HepG2 (cell line): ENCODE results near the gene ADCY1. TPM values are rescaled to one million over a fixed set of nuclear protein-coding genes. Genes with fewer than 3 reads are reported as not detected.
A peak's percentile ranks its signal among the peaks of the same experiment; 100 is the strongest.

Experiments used
- ASH2L ChIP-seq: fragments of 300-600, 200-600 bp; sonication (generic); IDR thresholded peaks from 2 replicates; pipeline ENCODE4 v1.7.0; 2017; ENCODE audit warnings: low read depth, mild to moderate bottlenecking, moderate library complexity, mixed read lengths, low read length; ENCODE audit not compliant: insufficient read length
- HINFP ChIP-seq: sonication (generic); formaldehyde crosslinking; IDR thresholded peaks from 2 replicates; pipeline ENCODE4 v1.4.0; 2020; ENCODE audit warnings: low read depth, mild to moderate bottlenecking, missing genetic modification reagents
- JUND ChIP-seq: sonication (generic); formaldehyde crosslinking; IDR thresholded peaks from 2 replicates; pipeline ENCODE4 v1.8.0; 2022; ENCODE audit warnings: mild to moderate bottlenecking, missing genetic modification reagents
- MED1 ChIP-seq: sonication (generic); formaldehyde crosslinking; IDR thresholded peaks from 2 replicates; pipeline ENCODE4 v1.4.0; 2020; ENCODE audit warnings: missing genetic modification reagents
- MIXL1 ChIP-seq: IDR thresholded peaks from 2 replicates; pipeline ENCODE4 v1.6.1; 2016
- MXI1 ChIP-seq: IDR thresholded peaks from 3 replicates; pipeline ENCODE4 v1.6.1; 2012; ENCODE audit warnings: low read depth, low read length, inconsistent platforms, borderline replicate concordance
- NR0B2 ChIP-seq: sonication (generic); formaldehyde crosslinking; IDR thresholded peaks from 2 replicates; pipeline ENCODE4 v1.4.0; 2020; ENCODE audit warnings: mild to moderate bottlenecking, missing genetic modification reagents
- POGK ChIP-seq: sonication (generic); formaldehyde crosslinking; conservative IDR thresholded peaks from 2 replicates; pipeline ENCODE4 v1.8.0; 2022; ENCODE audit warnings: mild to moderate bottlenecking, moderate library complexity, missing genetic modification reagents
- RFX5 ChIP-seq: IDR thresholded peaks from 2 replicates; pipeline ENCODE4 v1.6.1; 2011; ENCODE audit warnings: low read depth, low read length, improper control_type of control experiment
- RXRB ChIP-seq: IDR thresholded peaks from 2 replicates; pipeline ENCODE4 v1.6.1; 2016; ENCODE audit warnings: borderline replicate concordance, missing genetic modification reagents, missing compliant biosample characterization
- TFDP1 ChIP-seq: IDR thresholded peaks from 2 replicates; pipeline ENCODE4 v1.6.1; 2016; ENCODE audit warnings: missing compliant biosample characterization, missing genetic modification reagents, borderline replicate concordance
- ZBTB34 ChIP-seq: sonication (generic); formaldehyde crosslinking; IDR thresholded peaks from 2 replicates; pipeline ENCODE4 v1.8.0; 2022; ENCODE audit warnings: mild to moderate bottlenecking, missing genetic modification reagents
- ZBTB7A ChIP-seq: sonication (generic); formaldehyde crosslinking; IDR thresholded peaks from 2 replicates; pipeline ENCODE4 v1.8.0; 2022; ENCODE audit warnings: mild to moderate bottlenecking, missing genetic modification reagents
- ZNF331 ChIP-seq: sonication (generic); formaldehyde crosslinking; IDR thresholded peaks from 2 replicates; pipeline ENCODE4 v1.4.0; 2020; ENCODE audit warnings: missing genetic modification reagents
- ZNF350 ChIP-seq: sonication (generic); formaldehyde crosslinking; IDR thresholded peaks from 2 replicates; pipeline ENCODE4 v1.4.0; 2020; ENCODE audit warnings: mild to moderate bottlenecking, low read depth, missing genetic modification reagents, borderline replicate concordance
- ZNF431 ChIP-seq: sonication (generic); formaldehyde crosslinking; IDR thresholded peaks from 2 replicates; pipeline ENCODE4 v1.9.0; 2022; ENCODE audit warnings: missing genetic modification reagents, low read depth, mild to moderate bottlenecking, borderline replicate concordance
- ZNF616 ChIP-seq: sonication (generic); formaldehyde crosslinking; IDR thresholded peaks from 2 replicates; pipeline ENCODE4 v1.5.0; 2020; ENCODE audit warnings: low read depth, mild to moderate bottlenecking, missing genetic modification reagents
- polyA plus RNA-seq, 8 experiments: library from polyadenylated mRNA; depleted of rRNA in 3 of 8; stranded (reverse) in 7 of 8; unstranded in 1 of 8; fragments of >200 nt; fragmentation: Illumina TruSeq in 4 of 8; extraction: Trizol in 4 of 8; gene quantifications; 2 replicates each; pipeline versions ENCODE4 v1.2.1 to v1.2.3, GENCODE V29; 2011 to 2016; ENCODE audit warnings: low read depth in 4 of 8, missing spikeins in 1 of 8, mixed read lengths in 1 of 8; ENCODE audit not compliant: insufficient read depth in 1 of 8
- total RNA-seq, 5 experiments: library from RNA; depleted of rRNA; stranded (reverse); fragments of >200 nt; fragmentation: Illumina TruSeq; extraction: Trizol; gene quantifications; 2 replicates each; pipeline ENCODE4 v1.2.3, GENCODE V29; 2016; ENCODE audit warnings: low read depth in 1 of 5
- TF ChIP-seq, protein P1 (sequence below): sonication (generic); formaldehyde crosslinking; IDR thresholded peaks from 2 replicates; pipeline ENCODE4 v1.4.0; 2020; ENCODE audit warnings: missing genetic modification reagents

ADCY1 gene
- total and polyA plus RNA-seq, 2 of the 13 experiments (the other 11 are each of a cell fraction or from before 2014, with no cell fraction given) = 0.80 to 1.2 TPM

- TF ChIP-seq POGK (CRISPR knock-in tag) (0 out of 2 replicates have a peak, but pooled peaks have one; percentile 59), MIXL1 (peak; percentile 47; the same call in 1 of the 2 replicates), HINFP (CRISPR knock-in tag) (peak; percentile 98), MXI1 (peak; percentile 67; the same call in 1 of the 3 replicates), ASH2L (peak; percentile 75), JUND (CRISPR knock-in tag) (0 out of 2 replicates have a peak, but pooled peaks have one; percentile 37), RFX5 (peak; percentile 90), NR0B2 (CRISPR knock-in tag) (peak; percentile 48; the same call in 1 of the 2 replicates), MED1 (CRISPR knock-in tag) (peak; percentile 68), ZNF350 (CRISPR knock-in tag) (peak; percentile 57; the same call in 1 of the 2 replicates), ZNF431 (CRISPR knock-in tag) (0 out of 2 replicates have a peak, but pooled peaks have one; percentile 44), ZNF616 (CRISPR knock-in tag) (0 out of 2 replicates have a peak, but pooled peaks have one; percentile 25), ZBTB34 (peak; percentile 88), TFDP1 (CRISPR knock-in tag) (peak; percentile 95), RXRB (CRISPR knock-in tag) (peak; percentile 64; the same call in 1 of the 2 replicates), ZBTB7A (CRISPR knock-in tag) (0 out of 2 replicates have a peak, but pooled peaks have one; percentile 24), ZNF331 (0 out of 2 replicates have a peak, but pooled peaks have one; percentile 19)
- TF ChIP-seq, protein P1, sequence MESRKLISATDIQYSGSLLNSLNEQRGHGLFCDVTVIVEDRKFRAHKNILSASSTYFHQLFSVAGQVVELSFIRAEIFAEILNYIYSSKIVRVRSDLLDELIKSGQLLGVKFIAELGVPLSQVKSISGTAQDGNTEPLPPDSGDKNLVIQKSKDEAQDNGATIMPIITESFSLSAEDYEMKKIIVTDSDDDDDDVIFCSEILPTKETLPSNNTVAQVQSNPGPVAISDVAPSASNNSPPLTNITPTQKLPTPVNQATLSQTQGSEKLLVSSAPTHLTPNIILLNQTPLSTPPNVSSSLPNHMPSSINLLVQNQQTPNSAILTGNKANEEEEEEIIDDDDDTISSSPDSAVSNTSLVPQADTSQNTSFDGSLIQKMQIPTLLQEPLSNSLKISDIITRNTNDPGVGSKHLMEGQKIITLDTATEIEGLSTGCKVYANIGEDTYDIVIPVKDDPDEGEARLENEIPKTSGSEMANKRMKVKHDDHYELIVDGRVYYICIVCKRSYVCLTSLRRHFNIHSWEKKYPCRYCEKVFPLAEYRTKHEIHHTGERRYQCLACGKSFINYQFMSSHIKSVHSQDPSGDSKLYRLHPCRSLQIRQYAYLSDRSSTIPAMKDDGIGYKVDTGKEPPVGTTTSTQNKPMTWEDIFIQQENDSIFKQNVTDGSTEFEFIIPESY (CRISPR knock-in tag) = 0 out of 2 replicates have a peak, but pooled peaks have one; percentile 3
Measured at GRCh38 chr7:45768516-45769394, 194.6 kb downstream of the ADCY1 start (continued).
